Peyer's patch (tissue), 4 donors: ENCODE data around the gene PEX6.

Source experiments
- POLR2A ChIP-seq, 2 donors: fragments of 450-650 bp; IDR thresholded peaks; one replicate each; pipeline ENCODE4 v1.5.1; 2017; ENCODE audit warnings: antibody characterized with exemption in 2 of 2, mild to moderate bottlenecking in 2 of 2, moderate library complexity in 2 of 2
- TF ChIP-seq, protein P1 (sequence below), 6 experiments: fragments of 450-650 bp in 4 of 6; fragments of 200-600 bp in 2 of 6; sonication (generic) in 1 of 6; IDR thresholded peaks; one replicate each; pipeline ENCODE4 v1.5.1; 2017 to 2019; ENCODE audit warnings: antibody characterized with exemption in 6 of 6, mild to moderate bottlenecking in 3 of 6, moderate library complexity in 1 of 6

- TF ChIP-seq, protein P1, sequence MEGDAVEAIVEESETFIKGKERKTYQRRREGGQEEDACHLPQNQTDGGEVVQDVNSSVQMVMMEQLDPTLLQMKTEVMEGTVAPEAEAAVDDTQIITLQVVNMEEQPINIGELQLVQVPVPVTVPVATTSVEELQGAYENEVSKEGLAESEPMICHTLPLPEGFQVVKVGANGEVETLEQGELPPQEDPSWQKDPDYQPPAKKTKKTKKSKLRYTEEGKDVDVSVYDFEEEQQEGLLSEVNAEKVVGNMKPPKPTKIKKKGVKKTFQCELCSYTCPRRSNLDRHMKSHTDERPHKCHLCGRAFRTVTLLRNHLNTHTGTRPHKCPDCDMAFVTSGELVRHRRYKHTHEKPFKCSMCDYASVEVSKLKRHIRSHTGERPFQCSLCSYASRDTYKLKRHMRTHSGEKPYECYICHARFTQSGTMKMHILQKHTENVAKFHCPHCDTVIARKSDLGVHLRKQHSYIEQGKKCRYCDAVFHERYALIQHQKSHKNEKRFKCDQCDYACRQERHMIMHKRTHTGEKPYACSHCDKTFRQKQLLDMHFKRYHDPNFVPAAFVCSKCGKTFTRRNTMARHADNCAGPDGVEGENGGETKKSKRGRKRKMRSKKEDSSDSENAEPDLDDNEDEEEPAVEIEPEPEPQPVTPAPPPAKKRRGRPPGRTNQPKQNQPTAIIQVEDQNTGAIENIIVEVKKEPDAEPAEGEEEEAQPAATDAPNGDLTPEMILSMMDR (IDR thresholded peaks at IDR 0.05), result no peak
- TF ChIP-seq POLR2A (IDR thresholded peaks at IDR 0.05), result no peak
These were observed 45.8 kb downstream of the PEX6 start for GRCh38 chr6:42933205-42933604.
